Parathyroid adenoma (tissue), 2 donors: ENCODE results near the gene NARS2.

Experiments
- H2AFZ ChIP-seq: fragments of 300-600 bp; sonication (generic); one replicate; pipeline ENCODE4 v1.7.0; 2017; ENCODE audit warnings: antibody characterized with exemption, mild to moderate bottlenecking
- H3K27ac ChIP-seq: fragments of 300-600 bp; sonication (generic); one replicate; pipeline ENCODE4 v1.7.0; 2017
- H3K27me3 ChIP-seq: fragments of 300-600 bp; sonication (generic); one replicate; pipeline ENCODE4 v1.7.0; 2017; ENCODE audit warnings: low read length; ENCODE audit not compliant: control insufficient read depth, insufficient read depth
- H3K36me3 ChIP-seq: fragments of 300-600 bp; sonication (generic); one replicate; pipeline ENCODE4 v1.7.0; 2017; ENCODE audit warnings: low read length; ENCODE audit not compliant: control insufficient read depth, insufficient read depth
- H3K4me1 ChIP-seq: fragments of 300-600 bp; sonication (generic); one replicate; pipeline ENCODE4 v1.7.0; 2017; ENCODE audit warnings: control low read depth
- H3K4me2 ChIP-seq: fragments of 300-600 bp; sonication (generic); one replicate; pipeline ENCODE4 v1.7.0; 2017; ENCODE audit warnings: low read length
- H3K4me3 ChIP-seq: fragments of 300-600 bp; sonication (generic); one replicate; pipeline ENCODE4 v1.7.0; 2017; ENCODE audit warnings: low read depth, low read length
- H3K79me2 ChIP-seq: fragments of 300-600 bp; sonication (generic); one replicate; pipeline ENCODE4 v1.7.0; 2017; ENCODE audit warnings: control low read depth
- H3K9ac ChIP-seq: fragments of 300-600 bp; sonication (generic); one replicate; pipeline ENCODE4 v1.7.0; 2017; ENCODE audit warnings: mild to moderate bottlenecking
- H3K9me3 ChIP-seq: fragments of 300-600 bp; sonication (generic); one replicate; pipeline ENCODE4 v1.7.0; 2017; ENCODE audit warnings: low read length; ENCODE audit not compliant: control insufficient read depth
- TF ChIP-seq, protein P1 (sequence below): fragments of 300-600 bp; sonication (generic); IDR thresholded peaks from one replicate; pipeline ENCODE4 v1.7.0; 2017; ENCODE audit warnings: antibody characterized with exemption, mild to moderate bottlenecking
- donor health status: primary hyperparathyroidism.

NARS2 gene

DNA sequence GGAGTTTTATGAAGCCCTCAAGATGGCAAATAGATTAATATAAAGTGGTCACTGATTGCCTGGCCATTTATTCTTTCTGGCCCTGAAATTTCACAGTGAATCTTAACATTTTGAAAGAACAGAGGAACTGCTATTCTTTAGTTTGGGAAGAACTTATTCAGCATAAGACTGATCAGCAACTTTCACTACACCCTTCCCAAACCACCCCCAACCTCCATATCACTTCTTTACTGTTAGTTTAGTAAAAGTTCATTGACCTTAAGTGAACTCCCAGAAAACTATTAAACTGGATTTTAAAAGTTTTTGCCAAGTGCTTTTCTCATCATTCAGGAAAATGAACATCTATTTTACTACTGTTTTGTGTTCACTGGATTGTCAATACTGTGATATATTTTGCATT, 77.4 kb downstream of the NARS2 start:
- Histone ChIP-seq H3K27me3 (no peaks in the 10 kb centered on the region), H3K9me3 (no peaks in the 10 kb centered on the region), H3K79me2 (no peaks in the 10 kb centered on the region), H3K4me2 (no peak overlapping the region), H2AFZ (no peak overlapping the region), H3K9ac (no peak overlapping the region), H3K27ac (no peak overlapping the region), H3K36me3 (no peaks in the 10 kb centered on the region), H3K4me3 (no peak overlapping the region), H3K4me1 (peaks cover 2% of the 10 kb centered on the region)
- TF ChIP-seq, protein P1, sequence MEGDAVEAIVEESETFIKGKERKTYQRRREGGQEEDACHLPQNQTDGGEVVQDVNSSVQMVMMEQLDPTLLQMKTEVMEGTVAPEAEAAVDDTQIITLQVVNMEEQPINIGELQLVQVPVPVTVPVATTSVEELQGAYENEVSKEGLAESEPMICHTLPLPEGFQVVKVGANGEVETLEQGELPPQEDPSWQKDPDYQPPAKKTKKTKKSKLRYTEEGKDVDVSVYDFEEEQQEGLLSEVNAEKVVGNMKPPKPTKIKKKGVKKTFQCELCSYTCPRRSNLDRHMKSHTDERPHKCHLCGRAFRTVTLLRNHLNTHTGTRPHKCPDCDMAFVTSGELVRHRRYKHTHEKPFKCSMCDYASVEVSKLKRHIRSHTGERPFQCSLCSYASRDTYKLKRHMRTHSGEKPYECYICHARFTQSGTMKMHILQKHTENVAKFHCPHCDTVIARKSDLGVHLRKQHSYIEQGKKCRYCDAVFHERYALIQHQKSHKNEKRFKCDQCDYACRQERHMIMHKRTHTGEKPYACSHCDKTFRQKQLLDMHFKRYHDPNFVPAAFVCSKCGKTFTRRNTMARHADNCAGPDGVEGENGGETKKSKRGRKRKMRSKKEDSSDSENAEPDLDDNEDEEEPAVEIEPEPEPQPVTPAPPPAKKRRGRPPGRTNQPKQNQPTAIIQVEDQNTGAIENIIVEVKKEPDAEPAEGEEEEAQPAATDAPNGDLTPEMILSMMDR = no peak

DNA sequence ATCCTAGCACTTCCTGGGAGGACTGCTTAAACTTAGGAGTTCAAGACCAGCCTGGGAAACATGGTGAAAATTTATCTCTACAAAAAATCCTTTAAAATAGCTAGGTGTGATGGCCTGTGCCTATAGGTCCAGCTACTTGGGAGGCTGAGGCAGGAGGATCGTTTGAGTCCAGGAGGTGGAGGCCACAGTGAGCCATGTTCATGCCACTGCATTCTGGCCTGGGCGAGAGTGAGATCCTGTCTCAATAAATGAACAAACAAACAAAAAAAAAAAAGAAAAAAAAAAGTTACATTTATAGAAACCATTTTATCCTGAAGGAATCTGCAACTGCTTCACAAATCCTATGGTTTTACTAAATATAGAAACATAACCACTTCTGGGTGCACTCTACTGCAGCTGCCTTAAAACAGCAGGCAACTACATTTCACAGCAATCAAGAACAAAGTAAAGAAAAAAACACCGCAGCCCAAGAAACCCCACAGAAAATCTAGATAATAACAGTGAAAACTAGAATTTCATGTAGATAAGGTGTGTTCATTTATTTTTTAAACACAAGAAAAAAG, 81.2 kb downstream of the NARS2 start:
- no peaks in the 10 kb centered on the region for H3K36me3 ChIP-seq
- no peak overlapping the region for H3K4me3 ChIP-seq
- H3K9ac ChIP-seq = no peak overlapping the region
- H3K79me2 ChIP-seq = no peaks in the 10 kb centered on the region
- no peak overlapping the region for H3K4me2 ChIP-seq
- no peak overlapping the region for H2AFZ ChIP-seq
- no peaks in the 10 kb centered on the region for H3K9me3 ChIP-seq
- TF ChIP-seq, protein P1 = no peak
- no peak overlapping the region for H3K27ac ChIP-seq
- H3K4me1 ChIP-seq = peaks cover 2% of the 10 kb centered on the region
- H3K27me3 ChIP-seq = no peaks in the 10 kb centered on the region

DNA sequence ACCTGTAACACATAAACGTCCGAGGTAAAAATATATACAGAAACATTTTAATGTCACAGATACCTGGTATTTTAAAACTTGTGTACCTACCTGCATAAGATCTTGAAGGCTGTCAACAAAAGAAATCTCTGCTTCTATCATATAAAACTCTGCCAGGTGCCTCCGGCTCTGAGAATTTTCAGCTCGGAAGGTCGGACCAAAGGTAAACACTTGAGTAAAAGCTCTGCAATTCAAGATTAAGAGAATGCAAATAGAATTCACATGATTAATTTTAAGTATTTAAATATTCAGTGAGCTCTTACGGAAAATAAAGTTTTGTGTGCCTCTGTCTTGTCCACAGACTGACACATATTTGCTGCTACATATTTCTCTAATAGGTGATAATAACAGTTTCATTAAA, 81.7 kb downstream of the NARS2 start:
- no peaks in the 10 kb centered on the region for H3K9me3 ChIP-seq
- H3K4me1 ChIP-seq = peaks cover 2% of the 10 kb centered on the region
- H3K4me3 ChIP-seq = no peak overlapping the region

DNA sequence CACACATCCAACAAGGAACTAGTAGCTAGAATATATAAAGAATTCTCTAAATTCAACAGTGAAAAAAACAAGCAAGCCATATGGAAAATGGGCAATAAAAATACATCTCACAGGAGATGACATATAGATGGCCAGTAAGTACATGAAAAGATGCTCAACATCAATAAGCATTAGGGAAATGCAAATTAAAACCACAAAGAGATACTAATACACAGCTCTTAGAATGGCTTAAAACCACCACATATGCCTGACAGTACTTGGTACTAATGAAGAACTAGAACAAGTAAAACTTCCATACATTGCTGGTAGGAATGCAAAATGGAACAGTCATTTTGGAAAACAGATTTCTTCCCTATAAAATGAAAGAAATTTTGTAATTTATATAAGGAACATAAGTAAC, 85.5 kb downstream of the NARS2 start:
- H3K4me2 ChIP-seq = no peak overlapping the region

More for the DNA sequence above, 81.7 kb downstream of the NARS2 start:
- Histone ChIP-seq H3K36me3 (no peaks in the 10 kb centered on the region), H3K9ac (no peak overlapping the region), H2AFZ (no peak overlapping the region), H3K79me2 (no peaks in the 10 kb centered on the region), H3K27ac (no peak overlapping the region), H3K27me3 (no peaks in the 10 kb centered on the region), H3K4me2 (no peak overlapping the region)
- TF ChIP-seq, protein P1 = no peak

DNA sequence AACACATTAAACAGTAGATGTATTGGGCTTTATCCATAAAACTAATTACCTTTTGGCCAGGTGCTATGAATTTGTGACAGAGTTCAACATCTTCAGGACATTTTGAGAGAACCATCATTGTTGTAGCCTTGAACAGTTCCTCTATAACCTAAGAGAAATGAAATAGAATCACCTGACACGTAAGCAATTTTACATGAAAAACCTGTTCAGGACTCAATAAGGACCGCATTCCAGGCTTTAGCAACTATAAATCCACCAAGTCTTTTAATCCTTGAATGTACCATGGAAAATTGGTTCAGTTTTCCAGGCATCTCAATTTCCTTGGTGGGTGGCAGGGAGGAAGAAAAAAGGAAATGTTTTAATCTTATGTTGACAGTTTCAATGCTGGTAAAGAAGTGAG, 96.1 kb downstream of the NARS2 start:
- Histone ChIP-seq H3K4me3 (no peak overlapping the region), H3K79me2 (no peaks in the 10 kb centered on the region)

More for the DNA sequence above, 85.5 kb downstream of the NARS2 start:
- TF ChIP-seq, protein P1 = no peak
- no peaks in the 10 kb centered on the region for H3K9me3 ChIP-seq
- no peaks in the 10 kb centered on the region for H3K4me1 ChIP-seq
- no peak overlapping the region for H3K9ac ChIP-seq
- H3K36me3 ChIP-seq = no peaks in the 10 kb centered on the region
- H2AFZ ChIP-seq = no peak overlapping the region
- no peak overlapping the region for H3K27ac ChIP-seq
- H3K79me2 ChIP-seq = no peaks in the 10 kb centered on the region
- H3K4me3 ChIP-seq = no peak overlapping the region
- no peaks in the 10 kb centered on the region for H3K27me3 ChIP-seq

More for the DNA sequence above, 96.1 kb downstream of the NARS2 start:
- H3K27me3 ChIP-seq = no peaks in the 10 kb centered on the region
- TF ChIP-seq, protein P1 = no peak
- no peaks in the 10 kb centered on the region for H3K4me1 ChIP-seq
- H3K4me2 ChIP-seq = no peak overlapping the region
- no peaks in the 10 kb centered on the region for H3K9me3 ChIP-seq
- no peak overlapping the region for H3K9ac ChIP-seq
- H3K27ac ChIP-seq = no peak overlapping the region
- no peak overlapping the region for H2AFZ ChIP-seq
- no peaks in the 10 kb centered on the region for H3K36me3 ChIP-seq
